Measurements from ENCODE around the gene GCHFR.

- TF ChIP-seq CTCF (IDR thresholded peaks at IDR 0.05) (no peak), POLR2A (IDR thresholded peaks at IDR 0.05) (no peak)
Observed at GRCh38 chr15:40772014-40772413, 8.1 kb downstream of the GCHFR start.

Data from transverse colon (tissue), 3 donors.